Gastroesophageal sphincter (tissue), 3 donors: ENCODE measurements around the gene KLK1.
"Not testable (repeated sequence)": the region's sequence is repeated elsewhere in the genome, so short reads cannot be mapped to it uniquely, and the experiment has no call there.

Experiments used
- EP300 ChIP-seq: sonication (generic); formaldehyde crosslinking; IDR thresholded peaks from one replicate; pipeline ENCODE4 v1.6.1; 2017; ENCODE audit warnings: antibody characterized with exemption, mild to moderate bottlenecking
- POLR2A ChIP-seq, 2 donors: fragments of 450-650 bp; IDR thresholded peaks; one replicate each; pipeline ENCODE4 v1.6.1; 2017; ENCODE audit warnings: antibody characterized with exemption in 2 of 2, mild to moderate bottlenecking in 2 of 2, moderate library complexity in 1 of 2
- TF ChIP-seq, protein P1 (sequence below), 4 experiments: fragments of 200-600 bp in 2 of 4; fragments of 450-650 bp in 2 of 4; sonication (generic) in 1 of 4; IDR thresholded peaks; one replicate each; pipeline ENCODE4 v1.5.1; 2017 to 2019; ENCODE audit warnings: antibody characterized with exemption in 4 of 4, mild to moderate bottlenecking in 2 of 4, moderate library complexity in 2 of 4

DNA sequence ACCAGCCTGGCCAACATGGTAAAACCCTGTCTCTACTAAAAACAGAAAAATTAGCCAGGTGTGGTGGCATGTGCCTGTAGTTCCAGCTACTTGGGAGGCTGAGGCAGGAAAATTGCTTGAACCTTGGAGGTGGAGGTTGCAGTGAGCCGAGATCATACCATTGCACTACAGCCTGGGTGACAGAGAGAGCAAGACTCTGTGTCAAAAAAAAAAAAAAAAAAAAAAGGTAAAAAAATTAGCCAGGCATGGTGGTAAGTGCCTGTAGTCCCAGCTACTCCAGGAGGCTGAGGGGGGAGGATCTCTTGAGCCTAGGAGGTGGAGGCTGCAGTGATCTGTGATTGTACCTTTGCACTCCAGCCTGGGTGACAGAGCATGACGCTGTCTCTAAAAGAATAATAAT is 53.4 kb downstream of the KLK1 start, which contains the start of gene GPR32:
- not testable (repeated sequence) for TF ChIP-seq EP300; POLR2A (IDR thresholded peaks at IDR 0.05)
- TF ChIP-seq, protein P1, sequence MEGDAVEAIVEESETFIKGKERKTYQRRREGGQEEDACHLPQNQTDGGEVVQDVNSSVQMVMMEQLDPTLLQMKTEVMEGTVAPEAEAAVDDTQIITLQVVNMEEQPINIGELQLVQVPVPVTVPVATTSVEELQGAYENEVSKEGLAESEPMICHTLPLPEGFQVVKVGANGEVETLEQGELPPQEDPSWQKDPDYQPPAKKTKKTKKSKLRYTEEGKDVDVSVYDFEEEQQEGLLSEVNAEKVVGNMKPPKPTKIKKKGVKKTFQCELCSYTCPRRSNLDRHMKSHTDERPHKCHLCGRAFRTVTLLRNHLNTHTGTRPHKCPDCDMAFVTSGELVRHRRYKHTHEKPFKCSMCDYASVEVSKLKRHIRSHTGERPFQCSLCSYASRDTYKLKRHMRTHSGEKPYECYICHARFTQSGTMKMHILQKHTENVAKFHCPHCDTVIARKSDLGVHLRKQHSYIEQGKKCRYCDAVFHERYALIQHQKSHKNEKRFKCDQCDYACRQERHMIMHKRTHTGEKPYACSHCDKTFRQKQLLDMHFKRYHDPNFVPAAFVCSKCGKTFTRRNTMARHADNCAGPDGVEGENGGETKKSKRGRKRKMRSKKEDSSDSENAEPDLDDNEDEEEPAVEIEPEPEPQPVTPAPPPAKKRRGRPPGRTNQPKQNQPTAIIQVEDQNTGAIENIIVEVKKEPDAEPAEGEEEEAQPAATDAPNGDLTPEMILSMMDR (IDR thresholded peaks at IDR 0.05) = not testable (repeated sequence)
